ENCODE data around the gene FAM89B. TPM values are rescaled to one million over a fixed set of nuclear protein-coding genes. Genes with fewer than 3 reads are reported as not detected.
"Not testable (repeated sequence)": the region's sequence is repeated elsewhere in the genome, so short reads cannot be mapped to it uniquely, and the experiment has no call there.

The FAM89B gene
- total RNA-seq, 2 donors from 2014 or later: 38.0 to 71.5 TPM

- ATAC-seq (peak; percentile 8 to 32), DNase-seq (ENCODE audit: low spot score) (no peak)
- Mint-ChIP-seq H3K36me3 (no peaks in the 10 kb centered on the region), H3K4me1 (ENCODE audit: low read depth in 2 of 2) (peaks cover 42 to 48% of the 10 kb centered on the region in 2 donors), H3K27ac (peak overlapping the region; percentile 72 to 91), H3K4me3 (peak overlapping the region; percentile 77), H3K9me3 (no peaks in the 10 kb centered on the region), H3K27me3 (no peaks in the 10 kb centered on the region)
Observed at GRCh38 chr11:65557280-65558001, 14.9 kb upstream of the FAM89B start.

- Mint-ChIP-seq H3K36me3 (no peaks in the 10 kb centered on the region), H3K9me3 (no peaks in the 10 kb centered on the region), H3K27ac (peak within 1 kb of the TSS; percentile 72 to 91), H3K4me3 (peak within 1 kb of the TSS; percentile 77), H3K4me1 (ENCODE audit: low read depth in 2 of 2) (peaks cover 39 to 47% of the 10 kb centered on the region in 2 donors), H3K27me3 (no peaks in the 10 kb centered on the region)
- ATAC-seq: peak; percentile 68 to 75
- DNase-seq (ENCODE audit: low spot score): no peak
Observed at GRCh38 chr11:65558002-65558929, 14.1 kb upstream of the FAM89B start, which contains the start of gene LTBP3. LTBP3 (minus strand) TSS chr11:65558359; CDS start chr11:65557959, 400 bp downstream.

- ATAC-seq (no peak), DNase-seq (ENCODE audit: low spot score) (no peak)
- Mint-ChIP-seq H3K4me3 (no peak overlapping the region), H3K9me3 (no peaks in the 10 kb centered on the region), H3K36me3 (no peaks in the 10 kb centered on the region), H3K27ac (peak overlapping the region in 1 of 2 donors; percentile 72), H3K4me1 (ENCODE audit: low read depth in 2 of 2) (peaks cover 39 to 48% of the 10 kb centered on the region in 2 donors), H3K27me3 (no peaks in the 10 kb centered on the region)
Observed at GRCh38 chr11:65558930-65559509, 13.3 kb upstream of the FAM89B start.

- Mint-ChIP-seq H3K36me3 (no peaks in the 10 kb centered on the region), H3K4me3 (no peak overlapping the region), H3K9me3 (no peaks in the 10 kb centered on the region), H3K27ac (peak overlapping the region; percentile 15 to 72), H3K27me3 (no peaks in the 10 kb centered on the region), H3K4me1 (ENCODE audit: low read depth in 2 of 2) (peaks cover 36 to 44% of the 10 kb centered on the region in 2 donors)
- DNase-seq (ENCODE audit: low spot score) (no peak), ATAC-seq (no peak)
Observed at GRCh38 chr11:65559535-65559934, 12.8 kb upstream of the FAM89B start.

GRCh38 chr11:65559951-65560537 is 12.3 kb upstream of the FAM89B start:
- H3K4me3 Mint-ChIP-seq: no peak overlapping the region
- no peak for DNase-seq (ENCODE audit: low spot score)
- H3K9me3 Mint-ChIP-seq: no peaks in the 10 kb centered on the region
- H3K36me3 Mint-ChIP-seq: no peaks in the 10 kb centered on the region
- H3K27me3 Mint-ChIP-seq: no peaks in the 10 kb centered on the region
- peaks cover 35 to 43% of the 10 kb centered on the region in 2 donors for H3K4me1 Mint-ChIP-seq (ENCODE audit: low read depth in 2 of 2)
- H3K27ac Mint-ChIP-seq: peak overlapping the region; percentile 15 to 72
- no peak for ATAC-seq

GRCh38 chr11:65560555-65561418 is 11.6 kb upstream of the FAM89B start:
- Mint-ChIP-seq H3K27me3 (no peaks in the 10 kb centered on the region), H3K4me1 (ENCODE audit: low read depth in 2 of 2) (peaks cover 36 to 44% of the 10 kb centered on the region in 2 donors), H3K4me3 (no peak overlapping the region), H3K27ac (peak overlapping the region; percentile 15 to 72), H3K36me3 (no peaks in the 10 kb centered on the region), H3K9me3 (no peaks in the 10 kb centered on the region)
- DNase-seq (ENCODE audit: low spot score): peak; percentile 51
- no peak for ATAC-seq

- H3K4me1 Mint-ChIP-seq (ENCODE audit: low read depth in 2 of 2): peaks cover 40 to 47% of the 10 kb centered on the region in 2 donors
- no peak for DNase-seq (ENCODE audit: low spot score)
Observed at GRCh38 chr11:65562020-65562419, 10.3 kb upstream of the FAM89B start.

GRCh38 chr11:65562788-65563187 is 9.6 kb upstream of the FAM89B start:
- Mint-ChIP-seq H3K27ac (peak overlapping the region; percentile 84 to 95), H3K4me3 (no peak overlapping the region), H3K27me3 (no peaks in the 10 kb centered on the region), H3K9me3 (no peaks in the 10 kb centered on the region), H3K4me1 (ENCODE audit: low read depth in 2 of 2) (peaks cover 40 to 42% of the 10 kb centered on the region in 2 donors), H3K36me3 (no peaks in the 10 kb centered on the region)
- ATAC-seq: no peak
- peak; percentile 60 for DNase-seq (ENCODE audit: low spot score)

More at GRCh38 chr11:65562020-65562419, 10.3 kb upstream of the FAM89B start:
- Mint-ChIP-seq H3K9me3 (no peaks in the 10 kb centered on the region), H3K36me3 (no peaks in the 10 kb centered on the region), H3K4me3 (no peak overlapping the region), H3K27ac (peak overlapping the region in 1 of 2 donors; percentile 60), H3K27me3 (no peaks in the 10 kb centered on the region)
- no peak for ATAC-seq

GRCh38 chr11:65563601-65564000 is 8.7 kb upstream of the FAM89B start:
- DNase-seq (ENCODE audit: low spot score): no peak
- Mint-ChIP-seq H3K36me3 (no peaks in the 10 kb centered on the region), H3K27ac (peak overlapping the region; percentile 84 to 95), H3K9me3 (no peaks in the 10 kb centered on the region), H3K27me3 (no peaks in the 10 kb centered on the region), H3K4me3 (no peak overlapping the region), H3K4me1 (ENCODE audit: low read depth in 2 of 2) (peaks cover 47 to 48% of the 10 kb centered on the region in 2 donors)
- no peak for ATAC-seq

- Mint-ChIP-seq H3K4me1 (ENCODE audit: low read depth in 2 of 2) (peaks cover 51 to 58% of the 10 kb centered on the region in 2 donors), H3K27ac (peak overlapping the region; percentile 95 to 98), H3K4me3 (peak overlapping the region; percentile 82)
- H3K9me3 Mint-ChIP-seq, H3K27me3 Mint-ChIP-seq, ATAC-seq, H3K36me3 Mint-ChIP-seq: not testable (repeated sequence)
- peak; percentile 58 for DNase-seq (ENCODE audit: low spot score)
Observed at GRCh38 chr11:65564879-65565559, 7.3 kb upstream of the FAM89B start.

- DNase-seq (ENCODE audit: low spot score): peak; percentile 58
Observed at GRCh38 chr11:65565624-65566453, 6.5 kb upstream of the FAM89B start.

More at GRCh38 chr11:65565624-65566453, 6.5 kb upstream of the FAM89B start:
- no peaks in the 10 kb centered on the region for H3K9me3 Mint-ChIP-seq
- peak overlapping the region; percentile 82 for H3K4me3 Mint-ChIP-seq
- H3K27me3 Mint-ChIP-seq: no peaks in the 10 kb centered on the region
- H3K4me1 Mint-ChIP-seq (ENCODE audit: low read depth in 2 of 2): peaks cover 49 to 58% of the 10 kb centered on the region in 2 donors
- H3K36me3 Mint-ChIP-seq: no peaks in the 10 kb centered on the region
- ATAC-seq: peak in 1 of 2 donors; percentile 1
- peak overlapping the region; percentile 95 to 98 for H3K27ac Mint-ChIP-seq

All from natural killer cell treated with Interleukin-12 subunit alpha and Interleukin-12 subunit beta and Interleukin-15 and Interleukin-18, amount 100 ng/mL, for 72 hours (primary cell).